CD4-positive, alpha-beta memory T cell (primary cell): ENCODE results near the gene ABCC3. TPM values are rescaled to one million over a fixed set of nuclear protein-coding genes. Genes with fewer than 3 reads are reported as not detected.

ENCODE experiments used
- CTCF ChIA-PET: fragments of 350-600 bp; sonication (Branson Sonifier 250); formaldehyde crosslinking; loops from one replicate; lab custom pipeline; 2021; ENCODE audit warnings: inconsistent platforms; ENCODE audit not compliant: partially characterized antibody; lab: Charles Lee
- POLR2A ChIA-PET: fragments of 350-600 bp; sonication (Branson Sonifier 250); formaldehyde crosslinking; loops from one replicate; lab custom pipeline; 2021; ENCODE audit not compliant: partially characterized antibody; lab: Charles Lee
- DNase-seq, 5 donors: peaks; one replicate each; pipeline versions ENCODE4 v3.0.0 to v3.0.0-alpha.2; 2020 to 2022; ENCODE audit warnings: mixed read lengths in 1 of 5
- H3K27ac ChIP-seq: one replicate; pipeline ENCODE4 v1.7.0; 2013; ENCODE audit warnings: low read depth, low read length
- H3K27me3 ChIP-seq: 2 replicates; pipeline ENCODE4 v1.7.0; 2013; ENCODE audit warnings: mild to moderate bottlenecking, low read length, moderate library complexity; ENCODE audit not compliant: insufficient read depth
- H3K36me3 ChIP-seq: 2 replicates; pipeline ENCODE4 v1.7.0; 2013; ENCODE audit warnings: mild to moderate bottlenecking, low read length, moderate library complexity; ENCODE audit not compliant: insufficient read depth
- H3K4me1 ChIP-seq: 2 replicates; pipeline ENCODE4 v1.7.0; 2013; ENCODE audit warnings: mild to moderate bottlenecking, low read length, moderate library complexity; ENCODE audit not compliant: insufficient read depth
- H3K4me3 ChIP-seq, 2 donors: one replicate each; pipeline ENCODE4 v1.7.0; 2013; ENCODE audit warnings: low read length in 2 of 2, mild to moderate bottlenecking in 1 of 2
- H3K9me3 ChIP-seq, 2 donors: one replicate each; pipeline ENCODE4 v1.7.0; 2013; ENCODE audit warnings: low read length in 2 of 2, control low read depth in 1 of 2; ENCODE audit not compliant: control insufficient read depth in 1 of 2
- H3K27ac Mint-ChIP-seq, 7 donors: one replicate each; pipeline ENCODE4 v1.8.0; 2020 to 2021; ENCODE audit warnings: mixed read lengths in 7 of 7, mild to moderate bottlenecking in 6 of 7, inconsistent platforms in 3 of 7, moderate library complexity in 3 of 7
- H3K27me3 Mint-ChIP-seq, 2 donors: one replicate each; pipeline ENCODE4 v1.8.0; 2020 to 2021; ENCODE audit warnings: mixed read lengths in 2 of 2
- H3K36me3 Mint-ChIP-seq, 2 donors: one replicate each; pipeline ENCODE4 v1.8.0; 2020 to 2021; ENCODE audit warnings: mixed read lengths in 2 of 2, inconsistent platforms in 1 of 2, mild to moderate bottlenecking in 1 of 2
- H3K4me1 Mint-ChIP-seq, 4 donors: one replicate each; pipeline ENCODE4 v1.8.0; 2020 to 2021; ENCODE audit warnings: mixed read lengths in 4 of 4, mild to moderate bottlenecking in 1 of 4
- H3K4me3 Mint-ChIP-seq, 8 donors: one replicate each; pipeline ENCODE4 v1.8.0; 2020 to 2021; ENCODE audit warnings: mixed read lengths in 8 of 8, mild to moderate bottlenecking in 7 of 8, moderate library complexity in 6 of 8, inconsistent platforms in 3 of 8
- H3K9me3 Mint-ChIP-seq, 8 donors: one replicate each; pipeline ENCODE4 v1.8.0; 2020 to 2021; ENCODE audit warnings: mixed read lengths in 8 of 8, mild to moderate bottlenecking in 5 of 8, inconsistent platforms in 3 of 8, moderate library complexity in 1 of 8
- intact Hi-C: fragments of 100-400 bp; cut with micrococcal nuclease; formaldehyde crosslinking; loops from one replicate; pipeline ENCODE4 v1.15.1; 2023
- polyA plus RNA-seq, 2 donors: library from polyadenylated mRNA; unstranded; fragments of 300-500 nt; fragmentation: Illumina TruSeq; gene quantifications; one replicate each; pipeline ENCODE4 v1.2.3, GENCODE V29; 2021
- total RNA-seq, 2 experiments: library from RNA; stranded (reverse); gene quantifications; one replicate each; pipeline ENCODE4 v1.2.3, GENCODE V29; 2021

Gene ABCC3
- total and polyA plus RNA-seq, 4 experiments from 2014 or later = 0.86 to 1.6 TPM; not detected in 2

DNA sequence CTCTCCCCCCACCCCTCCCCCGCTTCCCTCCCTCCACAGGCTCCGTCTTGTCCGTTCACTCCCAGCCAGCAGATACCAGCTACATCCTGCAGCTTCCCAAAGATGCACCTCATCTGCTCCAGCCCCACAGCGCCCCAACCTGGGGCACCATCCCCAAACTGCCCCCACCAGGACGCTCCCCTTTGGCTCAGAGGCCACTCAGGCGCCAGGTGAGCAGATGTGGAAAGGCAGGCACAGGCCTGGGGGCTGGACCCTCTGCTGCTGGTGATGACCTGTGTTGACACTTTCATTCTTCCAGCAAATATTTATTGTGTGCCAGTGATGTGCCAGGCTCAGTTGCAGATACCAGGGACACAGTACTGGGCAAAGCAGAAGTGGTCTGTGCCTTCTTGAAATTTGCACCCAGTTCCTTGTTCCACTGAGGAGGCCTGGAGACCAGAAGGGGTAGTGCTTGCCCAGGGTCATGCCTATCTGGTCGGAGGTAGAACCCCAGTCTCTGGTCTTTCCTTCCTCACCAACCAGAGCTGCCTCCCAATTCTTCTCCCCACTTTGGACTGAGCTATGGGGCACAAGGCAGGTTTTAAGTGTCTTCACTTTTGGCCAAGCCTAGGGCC is 10.3 kb upstream of the ABCC3 start:
- Histone ChIP-seq H3K9me3 (no peaks in the 10 kb centered on the region), H3K27ac (no peak overlapping the region), H3K36me3 (no peaks in the 10 kb centered on the region), H3K4me3 (no peak overlapping the region), H3K4me1 (peaks cover 4% of the 10 kb centered on the region), H3K27me3 (peaks cover 4% of the 10 kb centered on the region)
- CTCF ChIA-PET = interaction anchor here (0.7 to 2.9 kb wide), 6 partner anchors 9 to 177 kb away, joined by 3 to 22 read pairs (median 3); partner anchors contain the start of gene SPATA20
- Mint-ChIP-seq H3K4me1 (peaks cover 0 to 4% (median under 1%) of the 10 kb centered on the region in 4 donors), H3K9me3 (no peaks in the 10 kb centered on the region), H3K36me3 (no peaks in the 10 kb centered on the region), H3K27me3 (peaks cover 15 to 36% of the 10 kb centered on the region in 2 donors), H3K4me3 (no peak overlapping the region), H3K27ac (no peak overlapping the region)
- intact Hi-C loops = no loop called here
- DNase-seq = no peak
- POLR2A ChIA-PET = no interaction called here

DNA sequence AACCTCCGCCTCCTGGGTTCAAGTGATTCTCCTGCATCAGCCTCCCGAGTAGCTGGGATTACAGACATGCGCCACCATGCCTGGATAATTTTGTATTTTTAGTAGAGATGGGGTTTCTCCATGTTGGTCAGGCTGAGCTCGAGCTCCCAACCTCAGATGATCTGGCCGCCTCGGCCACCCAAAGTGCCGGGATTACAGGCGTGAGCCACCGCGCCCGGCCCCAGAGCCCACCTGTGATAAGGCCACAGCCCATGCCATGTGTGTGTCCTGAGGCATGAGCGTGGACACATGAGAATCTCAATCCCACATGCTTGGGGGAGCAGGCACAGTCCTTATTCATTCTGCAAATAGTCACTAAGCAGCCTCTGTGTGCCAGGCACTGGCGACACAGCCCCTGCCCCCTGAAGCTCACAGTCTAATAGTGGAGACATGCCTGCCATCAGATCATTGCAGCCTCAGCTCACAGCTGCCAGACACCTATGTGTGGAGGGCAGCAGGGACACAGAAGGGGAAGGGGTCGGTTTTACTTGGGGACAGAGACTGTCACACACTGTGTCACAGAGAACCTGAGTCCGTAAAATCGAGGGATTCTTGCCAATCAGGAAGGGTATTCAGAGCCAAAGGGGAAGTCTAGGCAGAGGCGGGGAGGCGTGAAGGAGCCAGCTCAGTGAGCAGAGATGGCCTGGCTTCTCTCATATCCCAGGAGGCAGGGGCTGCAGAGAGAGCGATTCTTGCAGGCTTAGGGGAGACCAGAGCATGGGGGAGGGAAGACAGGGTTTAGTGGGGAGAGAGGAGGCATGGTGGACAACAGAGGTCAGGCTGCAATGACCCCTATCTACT is 9.4 kb upstream of the ABCC3 start:
- Mint-ChIP-seq H3K4me3 (peak overlapping the region in 1 of 8 donors; percentile 1), H3K4me1 (peaks cover 0 to 4% (median under 1%) of the 10 kb centered on the region in 4 donors), H3K9me3 (no peaks in the 10 kb centered on the region), H3K27ac (no peak overlapping the region), H3K36me3 (no peaks in the 10 kb centered on the region), H3K27me3 (peaks cover 15 to 33% of the 10 kb centered on the region in 2 donors)
- DNase-seq = no peak
- H3K27me3 ChIP-seq = peaks cover 6% of the 10 kb centered on the region
- H3K36me3 ChIP-seq = no peaks in the 10 kb centered on the region
- peaks cover 4% of the 10 kb centered on the region for H3K4me1 ChIP-seq
- intact Hi-C loops = no loop called here
- no peaks in the 10 kb centered on the region for H3K9me3 ChIP-seq
- ChIA-PET CTCF (interaction anchor here (0.7 to 2.9 kb wide), 11 partner anchors 8 to 176 kb away, joined by 3 to 22 read pairs (median 3); partner anchors contain the start of gene SPATA20), POLR2A (no interaction called here)
- H3K27ac ChIP-seq = no peak overlapping the region
- no peak overlapping the region for H3K4me3 ChIP-seq

DNA sequence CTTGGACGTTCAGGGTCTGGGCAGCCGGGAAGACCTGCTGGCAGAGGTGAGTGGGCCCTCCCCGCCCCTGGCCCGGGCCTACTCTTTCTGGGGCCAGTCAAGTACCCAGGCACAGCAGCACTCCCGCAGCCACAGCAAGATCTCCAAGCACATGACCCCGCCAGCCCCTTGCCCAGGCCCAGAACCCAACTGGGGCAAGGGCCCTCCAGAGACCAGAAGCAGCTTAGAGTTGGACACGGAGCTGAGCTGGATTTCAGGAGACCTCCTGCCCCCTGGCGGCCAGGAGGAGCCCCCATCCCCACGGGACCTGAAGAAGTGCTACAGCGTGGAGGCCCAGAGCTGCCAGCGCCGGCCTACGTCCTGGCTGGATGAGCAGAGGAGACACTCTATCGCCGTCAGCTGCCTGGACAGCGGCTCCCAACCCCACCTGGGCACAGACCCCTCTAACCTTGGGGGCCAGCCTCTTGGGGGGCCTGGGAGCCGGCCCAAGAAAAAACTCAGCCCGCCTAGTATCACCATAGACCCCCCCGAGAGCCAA is 8.6 kb upstream of the ABCC3 start:
- Mint-ChIP-seq H3K27ac (no peak overlapping the region), H3K27me3 (peaks cover 21 to 38% of the 10 kb centered on the region in 2 donors), H3K4me3 (no peak overlapping the region), H3K36me3 (no peaks in the 10 kb centered on the region), H3K9me3 (no peaks in the 10 kb centered on the region), H3K4me1 (peaks cover 0 to 4% (median under 1%) of the 10 kb centered on the region in 4 donors)
- peaks cover 4% of the 10 kb centered on the region for H3K4me1 ChIP-seq
- peaks cover 14% of the 10 kb centered on the region for H3K27me3 ChIP-seq
- no peaks in the 10 kb centered on the region for H3K36me3 ChIP-seq
- ChIA-PET CTCF (interaction anchor here (0.7 to 3.1 kb wide), 9 partner anchors 8 to 147 kb away, joined by 3 to 22 read pairs (median 6); partner anchors contain the start of gene SPATA20), POLR2A (no interaction called here)
- intact Hi-C loops = loop anchor here (1.0 kb wide), 3 partner anchors 79 to 148 kb away; partner anchors contain the start of genes RSAD1 and SPATA20
- DNase-seq = peak; percentile 49 to 61 (median 53)
- H3K4me3 ChIP-seq = no peak overlapping the region
- H3K27ac ChIP-seq = no peak overlapping the region
- H3K9me3 ChIP-seq = no peaks in the 10 kb centered on the region

DNA sequence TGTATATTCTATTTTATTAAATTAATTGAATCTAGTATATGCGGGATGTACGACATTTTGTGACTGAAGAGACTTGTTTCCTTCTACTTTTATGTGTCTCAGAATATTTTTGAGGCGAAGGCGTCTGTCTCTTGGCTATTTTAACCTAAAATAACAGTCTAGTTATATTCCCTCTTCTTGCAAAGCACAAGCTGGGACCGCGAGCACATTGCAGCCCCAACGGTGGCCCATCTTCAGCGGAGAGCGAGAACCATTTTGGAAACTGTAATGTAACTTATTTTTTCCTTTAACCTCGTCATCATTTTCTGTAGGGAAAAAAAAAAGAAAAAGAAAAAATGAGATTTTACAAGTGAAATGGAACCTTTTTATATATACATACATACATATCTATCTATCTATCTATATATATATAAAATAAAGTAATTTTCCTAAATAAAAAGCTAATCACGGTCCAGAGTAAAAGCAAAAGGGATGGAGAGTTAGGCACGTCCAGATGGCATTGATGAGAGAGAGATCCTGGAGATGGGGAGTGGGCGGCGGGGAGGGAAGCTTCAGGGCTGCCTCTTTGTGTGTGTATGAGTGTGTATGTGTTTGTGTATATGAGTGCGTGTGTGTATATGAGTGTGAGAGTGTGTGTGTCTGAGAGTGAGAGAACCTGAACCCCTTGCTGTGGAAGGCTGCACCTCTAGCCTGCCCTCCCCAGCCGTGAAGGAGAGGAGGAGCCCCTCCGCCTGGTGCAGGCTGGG is 7.5 kb upstream of the ABCC3 start:
- Mint-ChIP-seq H3K27me3 (peaks cover 27 to 41% of the 10 kb centered on the region in 2 donors), H3K4me1 (peaks cover 0 to 12% (median under 1%) of the 10 kb centered on the region in 4 donors), H3K9me3 (no peaks in the 10 kb centered on the region), H3K27ac (no peak overlapping the region), H3K4me3 (no peak overlapping the region), H3K36me3 (no peaks in the 10 kb centered on the region)
- Histone ChIP-seq H3K27me3 (peaks cover 22% of the 10 kb centered on the region), H3K4me1 (peaks cover 4% of the 10 kb centered on the region), H3K9me3 (no peaks in the 10 kb centered on the region), H3K36me3 (no peaks in the 10 kb centered on the region), H3K4me3 (no peak overlapping the region), H3K27ac (no peak overlapping the region)
- ChIA-PET POLR2A (no interaction called here), CTCF (interaction anchor here (1.1 to 3.1 kb wide), 10 partner anchors 8 to 215 kb away, joined by 3 to 22 read pairs (median 5); partner anchors contain the start of gene SPATA20)
- intact Hi-C loops = no loop called here
- DNase-seq = no peak

DNA sequence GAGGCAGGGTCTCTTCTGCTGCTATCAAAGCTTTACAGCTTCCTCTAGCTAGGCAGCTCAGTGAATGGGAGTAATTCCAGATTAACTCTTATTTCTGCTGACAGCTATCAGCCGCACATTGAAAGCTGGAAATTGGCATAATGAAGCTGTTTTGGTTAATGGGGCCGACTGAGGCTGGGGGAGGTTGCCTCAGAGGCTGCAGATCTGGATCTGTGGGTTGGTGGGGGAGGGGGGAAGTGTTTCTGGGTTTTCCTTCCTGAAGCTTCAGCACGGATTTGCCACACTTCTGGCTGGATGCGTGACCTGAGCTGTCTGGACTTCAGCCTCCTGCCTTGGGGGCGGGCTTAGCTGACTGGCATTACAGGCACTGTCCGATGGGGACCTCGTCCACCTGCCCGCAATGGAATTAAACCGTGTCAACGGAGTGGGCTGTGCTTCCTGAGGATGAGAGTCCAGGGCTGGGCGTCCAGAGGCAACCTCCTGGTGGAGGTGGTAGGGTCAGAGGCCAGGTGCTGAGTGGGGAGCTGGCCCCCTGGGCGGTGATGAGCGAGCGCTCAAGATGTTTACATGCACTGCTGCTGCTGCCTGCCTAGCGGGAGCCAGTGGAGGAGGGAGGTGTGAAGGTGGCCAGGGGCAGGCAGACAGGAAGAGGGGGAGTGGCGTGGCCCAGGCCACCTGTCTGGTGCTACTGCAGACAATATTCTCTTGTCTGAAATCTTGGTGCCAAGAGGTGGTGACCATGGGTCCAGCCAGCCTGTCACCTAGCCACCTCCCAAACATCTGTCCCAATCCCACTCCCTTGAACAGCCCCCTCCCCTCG is 6.7 kb upstream of the ABCC3 start:
- POLR2A ChIA-PET = no interaction called here
- H3K4me1 Mint-ChIP-seq = peaks cover 0 to 14% (median 2%) of the 10 kb centered on the region in 4 donors
- H3K4me3 ChIP-seq = no peak overlapping the region
- peaks cover 4% of the 10 kb centered on the region for H3K4me1 ChIP-seq
- no peaks in the 10 kb centered on the region for H3K36me3 ChIP-seq
- H3K9me3 ChIP-seq = no peaks in the 10 kb centered on the region
- H3K9me3 Mint-ChIP-seq = no peaks in the 10 kb centered on the region
- DNase-seq = no peak
- H3K27me3 ChIP-seq = peaks cover 29% of the 10 kb centered on the region
- H3K36me3 Mint-ChIP-seq = no peaks in the 10 kb centered on the region
- intact Hi-C loops = no loop called here
- H3K4me3 Mint-ChIP-seq = no peak overlapping the region
- CTCF ChIA-PET = interaction anchor here (0.7 to 3.1 kb wide), 8 partner anchors 8 to 329 kb away, joined by 3 to 10 read pairs (median 4); no protein-coding TSS in a partner anchor
- no peak overlapping the region for H3K27ac Mint-ChIP-seq
- H3K27me3 Mint-ChIP-seq = peaks cover 33 to 47% of the 10 kb centered on the region in 2 donors
- H3K27ac ChIP-seq = no peak overlapping the region

DNA sequence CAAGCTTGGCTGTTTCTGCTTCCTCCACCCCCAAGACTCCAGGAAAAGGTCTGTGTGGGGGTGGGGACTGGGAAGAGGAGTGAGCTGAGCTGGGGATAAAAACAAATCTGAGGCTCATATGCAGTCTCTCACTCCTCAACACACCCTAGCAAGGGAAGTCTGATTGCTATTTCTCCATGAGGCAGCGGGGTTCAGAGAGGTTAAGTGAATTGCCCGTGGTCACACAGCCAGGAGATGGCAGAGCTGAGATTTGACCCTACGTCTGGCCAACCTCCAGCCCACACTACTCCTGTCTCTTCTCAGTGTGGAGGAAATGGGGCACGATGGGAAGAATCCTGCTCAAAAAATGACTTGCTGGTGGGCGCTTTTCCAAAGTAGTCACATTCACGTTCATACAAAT is 4.8 kb upstream of the ABCC3 start:
- Mint-ChIP-seq H3K27ac (no peak overlapping the region), H3K4me1 (peaks cover 2 to 23% (median 9%) of the 10 kb centered on the region in 4 donors), H3K9me3 (peaks cover 0 to 3% (median 0%) of the 10 kb centered on the region in 8 donors), H3K36me3 (no peaks in the 10 kb centered on the region), H3K4me3 (no peak overlapping the region), H3K27me3 (peaks cover 44 to 58% of the 10 kb centered on the region in 2 donors)
- Histone ChIP-seq H3K4me1 (peaks cover 4% of the 10 kb centered on the region), H3K36me3 (no peaks in the 10 kb centered on the region), H3K9me3 (no peaks in the 10 kb centered on the region), H3K4me3 (no peak overlapping the region), H3K27me3 (peaks cover 43% of the 10 kb centered on the region), H3K27ac (no peak overlapping the region)
- ChIA-PET CTCF (interaction anchor here (1.1 to 2.5 kb wide), 10 partner anchors 10 to 212 kb away, joined by 3 to 18 read pairs (median 4); no protein-coding TSS in a partner anchor), POLR2A (no interaction called here)
- DNase-seq = no peak
- intact Hi-C loops = loop anchor here (1.0 to 5.0 kb wide), 3 partner anchors 68 to 327 kb away; partner anchors contain the start of gene SPATA20
